Measurements from ENCODE around the gene YKT6.

DNA sequence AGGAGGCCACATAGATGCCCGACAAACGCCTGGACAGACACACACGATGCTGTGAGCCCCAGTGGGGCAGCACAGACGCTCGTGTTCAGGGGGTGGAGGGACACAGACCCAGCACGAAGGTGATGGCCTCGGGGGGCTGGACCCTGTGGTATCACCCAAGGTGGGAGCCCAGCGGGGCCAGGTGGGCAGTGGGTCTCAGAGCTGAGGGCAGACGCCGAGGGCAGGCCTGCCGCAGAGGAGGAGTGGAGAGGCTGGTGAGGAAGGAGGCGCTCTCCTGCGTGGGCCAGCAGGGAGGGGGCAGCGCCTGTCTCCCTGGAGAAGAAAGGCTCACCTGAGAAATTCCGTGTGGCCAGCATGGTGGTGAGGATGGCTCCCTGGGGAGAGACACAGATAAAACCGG is 39.6 kb downstream of the YKT6 start:
- TF ChIP-seq, protein P1, sequence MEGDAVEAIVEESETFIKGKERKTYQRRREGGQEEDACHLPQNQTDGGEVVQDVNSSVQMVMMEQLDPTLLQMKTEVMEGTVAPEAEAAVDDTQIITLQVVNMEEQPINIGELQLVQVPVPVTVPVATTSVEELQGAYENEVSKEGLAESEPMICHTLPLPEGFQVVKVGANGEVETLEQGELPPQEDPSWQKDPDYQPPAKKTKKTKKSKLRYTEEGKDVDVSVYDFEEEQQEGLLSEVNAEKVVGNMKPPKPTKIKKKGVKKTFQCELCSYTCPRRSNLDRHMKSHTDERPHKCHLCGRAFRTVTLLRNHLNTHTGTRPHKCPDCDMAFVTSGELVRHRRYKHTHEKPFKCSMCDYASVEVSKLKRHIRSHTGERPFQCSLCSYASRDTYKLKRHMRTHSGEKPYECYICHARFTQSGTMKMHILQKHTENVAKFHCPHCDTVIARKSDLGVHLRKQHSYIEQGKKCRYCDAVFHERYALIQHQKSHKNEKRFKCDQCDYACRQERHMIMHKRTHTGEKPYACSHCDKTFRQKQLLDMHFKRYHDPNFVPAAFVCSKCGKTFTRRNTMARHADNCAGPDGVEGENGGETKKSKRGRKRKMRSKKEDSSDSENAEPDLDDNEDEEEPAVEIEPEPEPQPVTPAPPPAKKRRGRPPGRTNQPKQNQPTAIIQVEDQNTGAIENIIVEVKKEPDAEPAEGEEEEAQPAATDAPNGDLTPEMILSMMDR (IDR thresholded peaks at IDR 0.05): no peak
- no peak for TF ChIP-seq POLR2A (IDR thresholded peaks at IDR 0.05)

Measured in thyroid gland (tissue), 4 donors.